MM.1S (cell line): ENCODE data around the gene LAMA3.

Experiments used
- DNase-seq: peaks from one replicate; pipeline ENCODE4 v3.0.0-alpha.2; 2015
- H2AFZ ChIP-seq: fragments of 300-600 bp; sonication (generic); 2 replicates; pipeline ENCODE4 v1.6.0; 2016; ENCODE audit warnings: antibody characterized with exemption, low read length
- H3F3A ChIP-seq: fragments of 300-600 bp; sonication (generic); 2 replicates; pipeline ENCODE4 v1.6.1; 2016; ENCODE audit warnings: mild to moderate bottlenecking, antibody characterized with exemption, low read length, moderate library complexity, mixed read lengths; ENCODE audit not compliant: insufficient read depth
- H3K27ac ChIP-seq: fragments of 300-600 bp; sonication (generic); 2 replicates; pipeline ENCODE4 v1.5.1; 2016; ENCODE audit warnings: mild to moderate bottlenecking, low read length
- H3K27me3 ChIP-seq: fragments of 300-600 bp; sonication (generic); replicated peaks from 2 replicates; pipeline ENCODE4 v1.6.0; 2016; ENCODE audit warnings: low read length; ENCODE audit not compliant: insufficient read depth
- H3K36me3 ChIP-seq: fragments of 300-600 bp; sonication (generic); replicated peaks from 2 replicates; pipeline ENCODE4 v1.6.1; 2016; ENCODE audit warnings: mild to moderate bottlenecking, low read length, mixed read lengths; ENCODE audit not compliant: insufficient read depth
- H3K4me1 ChIP-seq: fragments of 300-600 bp; sonication (generic); 2 replicates; pipeline ENCODE4 v1.6.1; 2016; ENCODE audit warnings: low read length, mixed read lengths
- H3K4me2 ChIP-seq: fragments of 300-600 bp; sonication (generic); 2 replicates; pipeline ENCODE4 v1.6.0; 2016; ENCODE audit warnings: low read depth, low read length
- H3K4me3 ChIP-seq: fragments of 300-600 bp; sonication (generic); 2 replicates; pipeline ENCODE4 v1.5.1; 2016; ENCODE audit warnings: low read length, mixed read lengths
- H3K79me2 ChIP-seq: fragments of 300-600 bp; sonication (generic); 2 replicates; pipeline ENCODE4 v1.6.1; 2016; ENCODE audit warnings: mixed run types, low read length, mixed read lengths
- H3K9ac ChIP-seq: fragments of 300-600 bp; sonication (generic); 2 replicates; pipeline ENCODE4 v1.6.1; 2016; ENCODE audit warnings: low read length, mixed read lengths
- H3K9me2 ChIP-seq: fragments of 300-600 bp; sonication (generic); replicated peaks from 2 replicates; pipeline ENCODE4 v1.6.1; 2016; ENCODE audit warnings: mild to moderate bottlenecking, low read length, mixed read lengths; ENCODE audit not compliant: insufficient read depth
- H3K9me3 ChIP-seq: fragments of 300-600 bp; sonication (generic); replicated peaks from 2 replicates; pipeline ENCODE4 v1.6.1; 2016; ENCODE audit warnings: mild to moderate bottlenecking, low read length, mixed read lengths; ENCODE audit not compliant: insufficient read depth
- H4K20me1 ChIP-seq: fragments of 300-600 bp; sonication (generic); 2 replicates; pipeline ENCODE4 v1.6.1; 2016; ENCODE audit warnings: mild to moderate bottlenecking, low read length, moderate library complexity, mixed read lengths; ENCODE audit not compliant: insufficient read depth
- EZH2 ChIP-seq: fragments of 300-600 bp; sonication (generic); optimal IDR thresholded peaks from 2 replicates; pipeline ENCODE3; 2017; ENCODE audit warnings: low read depth, mild to moderate bottlenecking, antibody characterized with exemption, low read length, mixed read lengths
- EZH2phosphoT487 ChIP-seq: fragments of 300-600 bp; sonication (generic); IDR thresholded peaks from 2 replicates; pipeline ENCODE4 v1.6.1; 2018; ENCODE audit warnings: antibody characterized with exemption, low read length
- TF ChIP-seq, protein P1 (sequence below): fragments of 300-600 bp; sonication (generic); IDR thresholded peaks from 2 replicates; pipeline ENCODE4 v1.5.1; 2016; ENCODE audit warnings: antibody characterized with exemption, low read length, mixed read lengths

Gene LAMA3

DNA sequence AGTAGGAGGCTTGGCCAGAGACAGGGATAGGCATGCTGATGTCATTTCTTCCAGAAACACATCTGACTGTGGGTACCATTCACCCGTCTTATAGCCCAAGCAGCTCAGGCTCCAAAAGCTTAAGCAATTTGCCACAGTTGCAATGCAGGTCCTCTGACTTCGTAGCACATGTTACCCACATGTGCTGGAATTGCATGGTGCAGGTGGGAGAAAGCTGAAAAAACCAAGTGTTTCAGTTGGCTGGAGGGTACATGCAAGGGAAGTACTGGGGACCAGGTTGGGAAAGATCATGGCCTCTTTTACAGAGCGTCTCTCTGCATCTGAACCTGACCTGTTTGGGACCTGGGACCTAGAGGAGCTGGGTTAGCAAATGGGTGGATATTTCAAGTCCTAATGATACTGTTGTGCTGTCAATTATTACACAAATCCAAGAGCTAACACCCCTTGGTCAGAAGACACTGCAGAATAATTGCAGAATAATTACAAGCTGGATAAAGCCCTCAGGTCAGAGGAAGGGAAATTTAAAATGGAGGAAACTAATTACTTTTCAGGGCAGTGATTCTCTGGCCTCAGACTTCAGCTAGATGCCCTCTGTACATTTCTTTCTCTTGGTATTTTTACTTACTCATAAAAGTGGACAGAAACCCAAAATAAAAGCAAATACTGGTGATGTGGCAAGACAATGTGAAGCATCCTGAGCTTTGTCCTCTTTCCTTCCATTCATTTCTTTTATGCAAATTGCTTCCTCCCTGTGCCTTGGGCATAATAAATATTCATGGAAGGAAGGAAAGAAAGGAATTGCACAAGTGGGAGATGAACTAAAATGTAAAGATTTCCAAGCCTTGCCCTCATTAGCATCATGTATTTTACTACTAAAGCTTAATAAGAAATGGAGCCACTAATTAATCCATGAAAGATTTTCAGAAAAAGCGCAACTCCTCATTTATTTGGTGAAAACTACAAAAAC, 279.7 kb downstream of the LAMA3 start:
- H3K4me1 ChIP-seq: no peaks in the 10 kb centered on the region
- no peak overlapping the region for H3K27ac ChIP-seq
- H3K9me2 ChIP-seq: no peaks in the 10 kb centered on the region
- H3K4me3 ChIP-seq: no peak overlapping the region
- H3F3A ChIP-seq: no peaks in the 10 kb centered on the region
- no peak for DNase-seq
- no peaks in the 10 kb centered on the region for H3K36me3 ChIP-seq
- H3K27me3 ChIP-seq: no peaks in the 10 kb centered on the region
- H3K9ac ChIP-seq: no peak overlapping the region
- TF ChIP-seq, protein P1, sequence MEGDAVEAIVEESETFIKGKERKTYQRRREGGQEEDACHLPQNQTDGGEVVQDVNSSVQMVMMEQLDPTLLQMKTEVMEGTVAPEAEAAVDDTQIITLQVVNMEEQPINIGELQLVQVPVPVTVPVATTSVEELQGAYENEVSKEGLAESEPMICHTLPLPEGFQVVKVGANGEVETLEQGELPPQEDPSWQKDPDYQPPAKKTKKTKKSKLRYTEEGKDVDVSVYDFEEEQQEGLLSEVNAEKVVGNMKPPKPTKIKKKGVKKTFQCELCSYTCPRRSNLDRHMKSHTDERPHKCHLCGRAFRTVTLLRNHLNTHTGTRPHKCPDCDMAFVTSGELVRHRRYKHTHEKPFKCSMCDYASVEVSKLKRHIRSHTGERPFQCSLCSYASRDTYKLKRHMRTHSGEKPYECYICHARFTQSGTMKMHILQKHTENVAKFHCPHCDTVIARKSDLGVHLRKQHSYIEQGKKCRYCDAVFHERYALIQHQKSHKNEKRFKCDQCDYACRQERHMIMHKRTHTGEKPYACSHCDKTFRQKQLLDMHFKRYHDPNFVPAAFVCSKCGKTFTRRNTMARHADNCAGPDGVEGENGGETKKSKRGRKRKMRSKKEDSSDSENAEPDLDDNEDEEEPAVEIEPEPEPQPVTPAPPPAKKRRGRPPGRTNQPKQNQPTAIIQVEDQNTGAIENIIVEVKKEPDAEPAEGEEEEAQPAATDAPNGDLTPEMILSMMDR: no peak
- no peak for TF ChIP-seq EZH2
- no peak for TF ChIP-seq EZH2phosphoT487
- no peaks in the 10 kb centered on the region for H4K20me1 ChIP-seq
- H2AFZ ChIP-seq: no peak overlapping the region
- no peak overlapping the region for H3K4me2 ChIP-seq
- H3K79me2 ChIP-seq: no peaks in the 10 kb centered on the region
- no peaks in the 10 kb centered on the region for H3K9me3 ChIP-seq

GRCh38 chr18:23969664-23970063, 280.4 kb downstream of the LAMA3 start:
- Histone ChIP-seq H2AFZ (no peak overlapping the region), H3K4me1 (no peaks in the 10 kb centered on the region), H3K9ac (no peak overlapping the region), H3K79me2 (no peaks in the 10 kb centered on the region), H3K27ac (no peak overlapping the region), H4K20me1 (no peaks in the 10 kb centered on the region), H3K9me2 (no peaks in the 10 kb centered on the region), H3K9me3 (no peaks in the 10 kb centered on the region), H3K4me3 (no peak overlapping the region), H3F3A (no peaks in the 10 kb centered on the region), H3K4me2 (no peak overlapping the region), H3K36me3 (no peaks in the 10 kb centered on the region), H3K27me3 (no peaks in the 10 kb centered on the region)
- TF ChIP-seq EZH2phosphoT487 (no peak), EZH2 (no peak)
- TF ChIP-seq, protein P1: no peak
- no peak for DNase-seq

DNA sequence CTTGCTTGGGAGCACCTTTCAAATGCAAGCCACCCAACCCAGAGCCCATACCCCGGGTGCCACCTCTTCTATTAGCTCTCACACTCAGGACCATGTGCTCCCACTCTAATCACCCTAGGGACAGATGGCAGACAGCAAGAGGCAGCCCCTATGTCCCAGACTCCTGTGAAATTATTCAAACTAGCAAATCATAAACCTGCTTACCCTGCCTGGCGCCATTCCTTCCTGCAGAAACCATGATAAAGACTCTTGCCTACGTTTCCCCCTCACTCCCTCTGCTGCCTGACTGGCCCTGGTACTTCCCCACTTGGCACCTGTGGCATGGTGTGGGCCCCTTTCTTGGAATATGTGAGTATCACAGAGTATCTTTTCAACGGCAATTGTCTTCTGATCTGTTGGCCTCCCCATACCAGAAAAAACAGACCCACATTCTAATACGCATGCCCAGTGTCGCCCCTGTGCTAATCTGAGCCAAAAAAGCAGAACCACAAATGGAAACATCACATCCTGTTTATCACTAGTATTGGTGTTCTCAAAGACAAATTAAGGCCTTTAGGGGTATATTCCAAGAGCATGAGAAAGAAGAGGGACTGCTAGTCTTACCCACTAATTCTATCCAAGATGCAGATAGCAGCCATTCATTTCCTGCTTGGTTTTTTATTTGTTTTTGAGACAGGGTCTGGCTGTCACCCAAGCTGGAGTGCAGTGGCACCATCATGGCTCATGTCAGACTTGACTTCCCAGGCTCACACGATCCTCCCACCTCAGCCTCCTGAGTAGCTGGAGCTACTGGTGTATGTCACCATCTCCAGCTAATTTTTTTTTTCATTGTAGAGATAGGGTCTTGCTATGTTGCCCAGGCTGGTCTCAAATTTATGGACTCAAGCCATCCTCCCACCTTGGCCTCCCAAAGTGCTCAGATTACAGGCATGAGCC, 281.2 kb downstream of the LAMA3 start:
- TF ChIP-seq EZH2: no peak
- TF ChIP-seq, protein P1: no peak
- TF ChIP-seq EZH2phosphoT487: no peak
- no peaks in the 10 kb centered on the region for H3K79me2 ChIP-seq
- H4K20me1 ChIP-seq: no peaks in the 10 kb centered on the region
- no peaks in the 10 kb centered on the region for H3K27me3 ChIP-seq
- no peaks in the 10 kb centered on the region for H3K4me1 ChIP-seq
- H3K4me2 ChIP-seq: no peak overlapping the region
- H3F3A ChIP-seq: no peaks in the 10 kb centered on the region
- H3K4me3 ChIP-seq: no peak overlapping the region
- no peak overlapping the region for H3K27ac ChIP-seq
- H3K9me2 ChIP-seq: no peaks in the 10 kb centered on the region
- H3K9ac ChIP-seq: no peak overlapping the region
- no peak for DNase-seq
- H2AFZ ChIP-seq: no peak overlapping the region
- H3K36me3 ChIP-seq: no peaks in the 10 kb centered on the region
- no peaks in the 10 kb centered on the region for H3K9me3 ChIP-seq
